H9 (cell line): Measurements from ENCODE around the gene TTC13. TPM values are rescaled to one million over a fixed set of nuclear protein-coding genes. Genes with fewer than 3 reads are reported as not detected.

Source experiments
- DNase-seq: peaks from one replicate; pipeline ENCODE4 v3.0.0-alpha.2; 2017
- H2AFZ ChIP-seq: one replicate; pipeline ENCODE4 v1.6.1; 2013; ENCODE audit warnings: mild to moderate bottlenecking, low read length, control low read depth, moderate library complexity
- H2AK5ac ChIP-seq: 2 replicates; pipeline ENCODE4 v1.6.1; 2013; ENCODE audit warnings: low read length, control low read depth, mixed read lengths; ENCODE audit not compliant: insufficient read length
- H2BK120ac ChIP-seq: one replicate; pipeline ENCODE4 v1.6.1; 2013; ENCODE audit warnings: low read depth, mild to moderate bottlenecking, low read length, control low read depth, inconsistent platforms; ENCODE audit not compliant: poor library complexity, severe bottlenecking
- H2BK12ac ChIP-seq: 2 replicates; pipeline ENCODE4 v1.6.1; 2013; ENCODE audit warnings: low read length, control low read depth, mixed read lengths, low read depth; ENCODE audit not compliant: insufficient read length
- H2BK15ac ChIP-seq: 2 replicates; pipeline ENCODE4 v1.6.1; 2013; ENCODE audit warnings: low read depth, low read length, control low read depth
- H2BK20ac ChIP-seq: one replicate; pipeline ENCODE4 v1.6.1; 2013; ENCODE audit warnings: low read depth, mild to moderate bottlenecking, low read length, control low read depth, inconsistent platforms; ENCODE audit not compliant: poor library complexity, severe bottlenecking
- H2BK5ac ChIP-seq: 2 replicates; pipeline ENCODE4 v1.6.1; 2013; ENCODE audit warnings: low read length, control low read depth, mixed read lengths; ENCODE audit not compliant: insufficient read length
- H3K14ac ChIP-seq: 2 replicates; pipeline ENCODE4 v1.6.1; 2013; ENCODE audit warnings: low read length, control low read depth; ENCODE audit not compliant: insufficient read depth
- H3K18ac ChIP-seq: 2 replicates; pipeline ENCODE4 v1.6.1; 2013; ENCODE audit warnings: low read depth, mild to moderate bottlenecking, mixed read lengths, low read length, control low read depth; ENCODE audit not compliant: insufficient read length
- H3K23ac ChIP-seq: 2 replicates; pipeline ENCODE4 v1.6.1; 2013; ENCODE audit warnings: low read length, control low read depth, mixed read lengths, low read depth; ENCODE audit not compliant: insufficient read length
- H3K23me2 ChIP-seq: 2 replicates; pipeline ENCODE4 v1.6.1; 2013; ENCODE audit warnings: low read depth, mild to moderate bottlenecking, mixed read lengths, low read length, control low read depth; ENCODE audit not compliant: insufficient read length, poor library complexity, severe bottlenecking
- H3K27ac ChIP-seq: 2 replicates; pipeline ENCODE4 v1.5.1; 2013; ENCODE audit warnings: low read length, control low read depth, mixed read lengths, low read depth; ENCODE audit not compliant: insufficient read length
- H3K27me3 ChIP-seq: 2 replicates; pipeline ENCODE4 v1.6.1; 2013; ENCODE audit warnings: low read length, control low read depth, inconsistent platforms; ENCODE audit not compliant: insufficient read depth
- H3K4ac ChIP-seq: 2 replicates; pipeline ENCODE4 v1.6.1; 2013; ENCODE audit warnings: low read depth, mild to moderate bottlenecking, control low read depth, inconsistent platforms, low read length, moderate library complexity
- H3K4me1 ChIP-seq: 2 replicates; pipeline ENCODE4 v1.6.1; 2013; ENCODE audit warnings: low read length, control low read depth, inconsistent platforms; ENCODE audit not compliant: insufficient read depth
- H3K4me2 ChIP-seq: 2 replicates; pipeline ENCODE4 v1.6.1; 2013; ENCODE audit warnings: low read length, control low read depth, mixed read lengths; ENCODE audit not compliant: insufficient read length, insufficient read depth
- H3K56ac ChIP-seq: 2 replicates; pipeline ENCODE4 v1.6.1; 2013; ENCODE audit warnings: low read depth, mild to moderate bottlenecking, mixed read lengths, low read length, control low read depth; ENCODE audit not compliant: insufficient read length
- H3K79me1 ChIP-seq: 2 replicates; pipeline ENCODE4 v1.6.1; 2013; ENCODE audit warnings: low read depth, mild to moderate bottlenecking, moderate library complexity, low read length, control low read depth, inconsistent platforms; ENCODE audit not compliant: insufficient read depth, poor library complexity, severe bottlenecking
- H3K79me2 ChIP-seq: 2 replicates; pipeline ENCODE4 v1.6.1; 2013; ENCODE audit warnings: low read length, control low read depth, inconsistent platforms; ENCODE audit not compliant: insufficient read depth
- H3K9ac ChIP-seq: 2 replicates; pipeline ENCODE4 v1.6.1; 2013; ENCODE audit warnings: low read length, control low read depth, mixed read lengths; ENCODE audit not compliant: insufficient read length; ENCODE audit errors: extremely low read depth
- H3K9me3 ChIP-seq: one replicate; pipeline ENCODE4 v1.6.1; 2013; ENCODE audit warnings: low read depth, low read length, inconsistent platforms; ENCODE audit not compliant: control insufficient read depth
- H3T11ph ChIP-seq: one replicate; pipeline ENCODE4 v1.6.1; 2013; ENCODE audit warnings: mild to moderate bottlenecking, low read length, control low read depth, inconsistent platforms
- H4K20me1 ChIP-seq: one replicate; pipeline ENCODE4 v1.6.1; 2013; ENCODE audit not compliant: control insufficient read depth, insufficient read length, insufficient read depth
- H4K5ac ChIP-seq: 2 replicates; pipeline ENCODE4 v1.6.1; 2013; ENCODE audit warnings: low read depth, mild to moderate bottlenecking, mixed read lengths, low read length, control low read depth; ENCODE audit not compliant: insufficient read length
- H4K8ac ChIP-seq: replicated peaks from 2 replicates; pipeline ENCODE4 v1.6.1; 2013; ENCODE audit warnings: low read length, control low read depth, mixed read lengths, low read depth; ENCODE audit not compliant: insufficient read length
- H4K91ac ChIP-seq: 2 replicates; pipeline ENCODE4 v1.6.1; 2013; ENCODE audit warnings: low read depth, mild to moderate bottlenecking, moderate library complexity, mixed read lengths, low read length, control low read depth; ENCODE audit not compliant: insufficient read length
- H3K27ac Mint-ChIP-seq, 3 experiments: 2 replicates in 2 of 3; 3 replicates in 1 of 3; pipeline ENCODE4 v1.8.0; 2020 to 2021; ENCODE audit warnings: mixed read lengths in 3 of 3, mild to moderate bottlenecking in 1 of 3, moderate library complexity in 1 of 3
- H3K27me3 Mint-ChIP-seq: 2 replicates; pipeline ENCODE4 v1.8.0; 2021; ENCODE audit warnings: low read depth, mild to moderate bottlenecking, moderate library complexity, mixed read lengths
- H3K36me3 Mint-ChIP-seq, 3 experiments: 2 replicates in 2 of 3; 3 replicates in 1 of 3; pipeline ENCODE4 v1.8.0; 2020 to 2021; ENCODE audit warnings: low read depth in 3 of 3, mixed read lengths in 3 of 3; ENCODE audit not compliant: insufficient read depth in 1 of 3
- H3K4me1 Mint-ChIP-seq, 2 experiments: 2 replicates each; pipeline ENCODE4 v1.8.0; 2020; ENCODE audit warnings: mixed read lengths in 2 of 2
- H3K4me3 Mint-ChIP-seq, 2 experiments: 2 replicates in 1 of 2; 3 replicates in 1 of 2; pipeline ENCODE4 v1.8.0; 2020 to 2021; ENCODE audit warnings: mild to moderate bottlenecking in 2 of 2, mixed read lengths in 2 of 2, moderate library complexity in 1 of 2
- H3K9me3 Mint-ChIP-seq, 2 experiments: 2 replicates in 1 of 2; 3 replicates in 1 of 2; pipeline ENCODE4 v1.8.0; 2020; ENCODE audit warnings: mild to moderate bottlenecking in 2 of 2, mixed read lengths in 2 of 2, moderate library complexity in 1 of 2
- CTCF ChIP-seq: fragments of 200-600 bp; sonication (generic); conservative IDR thresholded peaks from 3 replicates; pipeline ENCODE4 v1.8.0; 2021; ENCODE audit warnings: antibody characterized with exemption, mild to moderate bottlenecking
- WGBS: extraction: QIAGEN DNeasy Blood & Tissue Kit; methylation state at CpG from one replicate; pipeline ENCODE4 v1.1.7; 2013; ENCODE audit warnings: missing lambda C conversion rate, low lambda C conversion rate, mixed read lengths; ENCODE audit not compliant: insufficient read length; ENCODE audit errors: extremely low coverage; 5-methylcytosine and 5-hydroxymethylcytosine counted together
- total RNA-seq: library from RNA; stranded (reverse); gene quantifications from 2 replicates; pipeline ENCODE4 v1.2.1, GENCODE V29; 2021

The TTC13 gene
- total RNA-seq, 1 experiment from 2014 or later, result 7.6 TPM

- Histone ChIP-seq H3K27ac (no peak overlapping the region), H4K20me1 (no peaks in the 10 kb centered on the region), H3K18ac (no peak overlapping the region), H2AK5ac (no peak overlapping the region), H2BK15ac (no peak overlapping the region), H3K9me3 (no peaks in the 10 kb centered on the region), H3K14ac (no peak overlapping the region), H3K79me1 (no peaks in the 10 kb centered on the region), H4K5ac (no peak overlapping the region), H3K27me3 (no peaks in the 10 kb centered on the region), H4K8ac (no peak overlapping the region), H2AFZ (no peak overlapping the region), H3K9ac (no peak overlapping the region), H3K4me1 (no peaks in the 10 kb centered on the region), H2BK12ac (no peak overlapping the region), H3K4me2 (no peak overlapping the region), H3K23me2 (no peaks in the 10 kb centered on the region), H2BK5ac (no peak overlapping the region), H3K4ac (no peak overlapping the region), H2BK20ac (no peak overlapping the region), H3K56ac (no peak overlapping the region), H2BK120ac (no peak overlapping the region), H3T11ph (no peak overlapping the region), H3K79me2 (no peaks in the 10 kb centered on the region), H3K23ac (no peak overlapping the region), H4K91ac (no peak overlapping the region)
- Mint-ChIP-seq H3K27ac (no peak overlapping the region; a peak in 1 of 7 replicates), H3K36me3 (peaks cover 0 to 2% (median 0%) of the 10 kb centered on the region in 3 experiments; a peak in 2 of 7 replicates), H3K27me3 (peaks cover 2% of the 10 kb centered on the region; the same call in 1 of the 2 replicates), H3K4me1 (no peaks in the 10 kb centered on the region), H3K9me3 (no peaks in the 10 kb centered on the region), H3K4me3 (no peak overlapping the region)
- no peak for TF ChIP-seq CTCF
- no peak for DNase-seq
- no CpG with 5 or more reads among the region's 2 CpGs for WGBS
These were observed 65.2 kb downstream of the TTC13 start for GRCh38 chr1:230913496-230913895.
